Measurements from ENCODE around the gene PAQR9.

GRCh38 chr3:142935963-142936362 lies 27.5 kb downstream of the PAQR9 start:
- no peak for TF ChIP-seq CTCF (IDR thresholded peaks at IDR 0.05)
- TF ChIP-seq POLR2A (IDR thresholded peaks at IDR 0.05): no peak
- TF ChIP-seq POLR2AphosphoS5 (IDR thresholded peaks at IDR 0.05): no peak

Measured in breast epithelium (tissue), 3 donors.